Activated CD8-positive, alpha-beta memory T cell treated with anti-CD3 and anti-CD28 coated beads for 36 hours (primary cell): ENCODE data around the gene ALDOA. TPM values are rescaled to one million over a fixed set of nuclear protein-coding genes. Genes with fewer than 3 reads are reported as not detected.

Experiments
- CTCF ChIA-PET: fragments of 350-600 bp; sonication (Branson Sonifier 250); formaldehyde crosslinking; loops from one replicate; lab custom pipeline; 2021; ENCODE audit warnings: antibody characterized with exemption; lab: Charles Lee
- POLR2A ChIA-PET: fragments of 350-600 bp; sonication (Branson Sonifier 250); formaldehyde crosslinking; loops from one replicate; lab custom pipeline; 2021; ENCODE audit warnings: antibody characterized with exemption; lab: Charles Lee
- total RNA-seq, 2 experiments: library from RNA; stranded (reverse); gene quantifications; one replicate each; pipeline ENCODE4 v1.2.3, GENCODE V29; 2021

The ALDOA gene
- total RNA-seq, 2 experiments from 2014 or later: 2,600 to 2,646 TPM

DNA sequence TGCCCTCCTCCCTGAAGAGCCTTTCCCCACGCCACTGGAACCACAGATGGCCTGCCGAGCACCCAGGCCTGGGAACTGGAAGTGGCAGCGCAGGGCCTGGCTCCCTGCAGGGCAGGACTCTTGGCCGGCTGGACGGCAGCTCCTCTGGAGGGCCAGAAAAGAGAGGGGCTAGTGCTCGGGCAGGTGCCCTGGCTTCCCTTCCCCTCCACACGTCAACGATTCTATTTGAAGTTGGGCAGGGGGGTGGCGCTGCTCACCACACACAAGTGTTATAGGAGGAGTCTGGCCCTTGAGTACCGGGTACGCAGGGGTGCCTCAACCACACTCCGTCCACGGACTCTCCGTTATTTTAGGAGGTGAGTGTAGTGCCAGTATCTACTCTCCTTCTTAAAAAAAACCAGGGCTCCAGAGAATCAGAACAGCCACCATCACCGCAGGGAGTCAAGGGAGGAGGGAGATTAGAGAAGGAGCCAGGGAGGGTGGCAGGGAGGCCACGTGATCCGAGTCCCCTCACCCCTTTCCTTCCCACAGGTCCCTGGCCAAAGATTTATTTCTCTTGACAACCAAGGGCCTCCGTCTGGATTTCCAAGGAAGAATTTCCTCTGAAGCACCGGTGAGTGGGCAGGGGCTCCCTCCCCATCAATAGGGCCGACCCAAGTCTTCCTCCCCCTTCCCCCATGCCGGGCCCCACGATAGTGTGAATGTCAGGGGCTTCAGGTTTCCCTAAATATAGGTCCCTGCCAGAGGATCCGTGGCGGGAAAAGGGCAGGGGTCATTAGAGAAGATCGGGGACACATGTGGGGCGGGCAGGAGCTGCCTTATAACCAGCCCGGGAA, 1.4 kb upstream of the ALDOA start:
- POLR2A ChIA-PET: interaction anchor here (0.6 to 3.2 kb wide), 7 partner anchors 11 to 306 kb away, joined by 3 to 28 read pairs (median 4); partner anchors contain the start of genes PAGR1, PPP4C and TBX6

DNA sequence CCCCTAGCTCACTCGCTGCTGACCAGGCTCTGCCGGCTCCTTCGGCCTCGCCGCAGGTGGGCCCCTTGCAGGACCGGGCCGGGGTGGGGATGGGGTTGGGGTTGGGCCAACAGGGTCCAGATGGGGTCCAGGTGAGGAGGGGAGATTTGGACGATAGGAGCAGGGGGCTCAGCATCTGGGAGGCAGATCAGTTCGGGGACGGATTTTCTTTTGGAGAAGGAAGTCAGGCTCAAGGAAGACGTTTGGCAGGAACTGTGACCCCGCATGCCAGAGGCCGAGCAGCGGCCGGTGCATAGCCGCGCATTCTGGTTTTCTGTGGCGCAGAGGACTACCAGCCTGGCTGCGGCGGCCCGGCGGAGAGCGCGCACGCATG, 845 bp upstream of the ALDOA start:
- ChIA-PET CTCF (interaction anchor here (0.6 to 2.3 kb wide), 4 partner anchors 9 to 123 kb away, joined by 3 to 9 read pairs (median 4); partner anchors contain the start of gene TBX6), POLR2A (interaction anchor here (0.5 to 3.2 kb wide), 9 partner anchors 9 to 305 kb away, joined by 4 to 28 read pairs (median 5); partner anchors contain the start of genes PPP4C, TAOK2 and TBX6)

More for the DNA sequence above, 1.4 kb upstream of the ALDOA start:
- CTCF ChIA-PET: interaction anchor here (0.6 to 2.3 kb wide), 8 partner anchors 9 to 363 kb away, joined by 3 to 9 read pairs (median 3); partner anchors contain the start of genes PPP4C and TBX6

DNA sequence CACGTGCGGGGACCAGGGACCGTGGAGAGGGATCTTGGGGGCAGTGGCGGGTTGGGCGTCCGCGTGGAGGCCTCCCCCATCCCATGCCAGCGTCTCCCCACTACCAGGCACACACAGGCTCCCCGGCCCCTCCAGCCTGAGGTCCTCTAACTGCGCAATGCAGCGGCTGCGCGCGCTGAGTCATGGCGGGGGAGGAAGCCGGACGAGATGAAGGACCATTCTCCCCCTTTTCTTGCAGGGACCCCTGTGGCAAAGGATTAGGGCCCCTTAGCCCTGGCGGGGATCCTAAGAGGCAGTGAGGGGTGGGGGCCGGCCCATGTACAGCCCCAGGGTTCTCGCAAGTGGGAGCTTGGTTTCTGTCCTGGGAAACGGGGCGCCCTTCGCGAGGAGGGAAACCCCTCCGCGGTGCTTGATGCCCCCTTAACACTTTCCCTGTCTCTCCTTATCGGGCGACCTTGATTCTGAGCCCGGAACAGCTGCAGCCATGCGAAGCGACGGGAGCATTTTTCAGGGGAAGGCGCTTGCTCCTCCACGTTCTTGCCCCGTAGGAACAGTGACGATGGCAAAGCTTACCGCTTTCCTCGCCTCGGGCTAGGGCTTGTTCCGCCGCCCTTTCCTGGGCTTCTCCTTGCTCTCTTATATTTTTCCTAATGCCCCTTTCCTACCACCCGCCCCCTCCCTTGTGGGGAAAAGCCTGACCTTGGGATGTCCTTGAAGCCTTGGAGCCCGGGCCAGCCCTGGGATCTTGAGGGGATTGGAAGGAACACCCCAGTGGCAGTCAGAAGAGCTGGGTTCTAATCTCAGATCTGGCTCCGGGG, 592 bp downstream of the ALDOA start:
- ChIA-PET POLR2A (interaction anchor here (0.9 to 3.2 kb wide), 11 partner anchors 10 to 259 kb away, joined by 3 to 28 read pairs (median 5); partner anchors contain the start of genes ASPHD1, PPP4C, TAOK2 and TBX6), CTCF (interaction anchor here (0.6 to 2.3 kb wide), 6 partner anchors 9 to 375 kb away, joined by 3 to 10 read pairs (median 3); partner anchors contain the start of gene TBX6)

GRCh38 chr16:30066761-30067583, 1.4 kb downstream of the ALDOA start:
- ChIA-PET POLR2A (interaction anchor here (1.1 to 3.2 kb wide), 3 partner anchors 10 to 119 kb away, joined by 3 to 28 read pairs (median 6); partner anchors contain the start of genes PPP4C and TBX6), CTCF (interaction anchor here (0.6 to 2.1 kb wide), 3 partner anchors 14 to 376 kb away, joined by 3 to 10 read pairs (median 3); partner anchors contain the start of gene TBX6)

DNA sequence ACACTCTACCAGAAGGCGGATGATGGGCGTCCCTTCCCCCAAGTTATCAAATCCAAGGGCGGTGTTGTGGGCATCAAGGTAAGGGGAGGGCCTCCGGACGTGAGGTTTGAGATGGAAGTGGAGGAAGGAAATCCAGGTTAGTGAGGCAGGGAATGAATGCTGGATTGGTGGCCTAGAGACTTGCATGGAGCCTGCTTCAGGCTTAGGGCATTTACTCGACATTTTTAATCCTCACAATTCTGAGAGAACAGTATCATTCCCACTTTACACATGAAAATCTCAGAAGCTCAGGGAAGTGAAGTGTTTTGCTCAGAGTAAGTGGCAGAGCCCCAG, 2.0 kb downstream of the ALDOA start:
- POLR2A ChIA-PET: interaction anchor here (1.4 to 3.2 kb wide), 2 partner anchors 9 to 25 kb away, joined by 6 to 28 read pairs; partner anchors contain the start of genes PPP4C and TBX6
- CTCF ChIA-PET: interaction anchor here (2.1 kb wide), 1 partner anchor 24 kb away, joined by 10 read pairs; the partner anchor contains the start of gene TBX6

GRCh38 chr16:30068333-30068732, 2.8 kb downstream of the ALDOA start:
- POLR2A ChIA-PET: interaction anchor here (0.6 kb wide), 1 partner anchor 12 kb away, joined by 5 read pairs; no protein-coding TSS in a partner anchor
- CTCF ChIA-PET: interaction anchor here (0.6 to 2.1 kb wide), 3 partner anchors 23 to 87 kb away, joined by 3 to 10 read pairs (median 5); partner anchors contain the start of gene TBX6

DNA sequence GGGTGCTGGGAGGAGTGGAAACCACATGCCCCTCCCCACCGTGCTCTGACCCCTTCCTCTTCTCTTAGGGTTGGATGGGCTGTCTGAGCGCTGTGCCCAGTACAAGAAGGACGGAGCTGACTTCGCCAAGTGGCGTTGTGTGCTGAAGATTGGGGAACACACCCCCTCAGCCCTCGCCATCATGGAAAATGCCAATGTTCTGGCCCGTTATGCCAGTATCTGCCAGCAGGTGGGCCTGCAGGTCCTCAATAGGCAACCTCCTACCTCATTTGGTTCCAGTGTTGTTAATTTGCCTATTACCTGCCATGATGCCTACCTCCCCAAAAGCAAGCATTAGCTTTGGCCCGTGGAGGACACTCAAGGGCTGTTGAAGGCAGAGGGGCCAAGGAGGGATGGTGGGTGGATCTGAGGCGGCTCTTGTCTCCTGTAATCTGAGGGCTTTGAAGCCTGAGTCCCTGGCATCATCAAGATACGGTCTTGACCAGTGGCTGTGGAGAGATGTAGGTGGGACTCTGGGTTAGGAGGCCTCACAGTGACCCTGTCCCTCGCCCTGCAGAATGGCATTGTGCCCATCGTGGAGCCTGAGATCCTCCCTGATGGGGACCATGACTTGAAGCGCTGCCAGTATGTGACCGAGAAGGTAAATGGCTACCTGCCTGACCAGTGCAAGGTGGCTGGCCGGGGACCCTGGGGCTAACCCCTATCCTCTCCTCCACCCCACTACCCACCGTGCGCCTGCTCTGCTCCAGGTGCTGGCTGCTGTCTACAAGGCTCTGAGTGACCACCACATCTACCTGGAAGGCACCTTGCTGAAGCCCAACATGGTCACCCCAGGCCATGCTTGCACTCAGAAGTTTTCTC, 3.4 kb downstream of the ALDOA start:
- ChIA-PET CTCF (interaction anchor here (0.6 to 1.1 kb wide), 2 partner anchors 23 to 86 kb away, joined by 3 to 5 read pairs; partner anchors contain the start of gene TBX6), POLR2A (interaction anchor here (0.6 kb wide), 2 partner anchors 12 to 113 kb away, joined by 5 to 7 read pairs; no protein-coding TSS in a partner anchor)

DNA sequence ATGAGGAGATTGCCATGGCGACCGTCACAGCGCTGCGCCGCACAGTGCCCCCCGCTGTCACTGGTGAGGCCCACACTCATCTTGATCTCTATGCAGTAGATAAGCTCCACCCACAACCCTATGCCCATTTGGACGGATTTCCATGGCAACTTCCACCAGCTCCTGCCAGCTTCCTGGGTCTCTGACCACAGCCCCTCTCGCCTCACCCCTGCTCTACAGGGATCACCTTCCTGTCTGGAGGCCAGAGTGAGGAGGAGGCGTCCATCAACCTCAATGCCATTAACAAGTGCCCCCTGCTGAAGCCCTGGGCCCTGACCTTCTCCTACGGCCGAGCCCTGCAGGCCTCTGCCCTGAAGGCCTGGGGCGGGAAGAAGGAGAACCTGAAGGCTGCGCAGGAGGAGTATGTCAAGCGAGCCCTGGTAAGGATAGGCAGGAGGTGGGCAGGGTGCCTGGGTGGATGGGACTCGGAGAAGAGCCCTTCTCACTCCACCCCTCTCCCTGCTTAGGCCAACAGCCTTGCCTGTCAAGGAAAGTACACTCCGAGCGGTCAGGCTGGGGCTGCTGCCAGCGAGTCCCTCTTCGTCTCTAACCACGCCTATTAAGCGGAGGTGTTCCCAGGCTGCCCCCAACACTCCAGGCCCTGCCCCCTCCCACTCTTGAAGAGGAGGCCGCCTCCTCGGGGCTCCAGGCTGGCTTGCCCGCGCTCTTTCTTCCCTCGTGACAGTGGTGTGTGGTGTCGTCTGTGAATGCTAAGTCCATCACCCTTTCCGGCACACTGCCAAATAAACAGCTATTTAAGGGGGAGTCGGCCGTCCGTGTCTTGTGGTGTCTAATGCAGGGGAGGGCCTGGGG, 4.3 kb downstream of the ALDOA start:
- POLR2A ChIA-PET: interaction anchor here (0.7 kb wide), 1 partner anchor 269 kb away, joined by 3 read pairs; no protein-coding TSS in a partner anchor
- CTCF ChIA-PET: no interaction called here

GRCh38 chr16:30070490-30070889, 4.9 kb downstream of the ALDOA start:
- POLR2A ChIA-PET: interaction anchor here (0.7 kb wide), 1 partner anchor 270 kb away, joined by 3 read pairs; no protein-coding TSS in a partner anchor
- CTCF ChIA-PET: no interaction called here

GRCh38 chr16:30075503-30076275, 10.1 kb downstream of the ALDOA start, which contains the start of gene PPP4C:
Gene PPP4C (plus strand): TSS chr16:30075994. CDS start chr16:30076378, 384 bp downstream.
- ChIA-PET CTCF (interaction anchor here (0.7 to 3.1 kb wide), 5 partner anchors 10 to 20 kb away, joined by 3 to 25 read pairs (median 3); partner anchors contain the start of gene TBX6), POLR2A (interaction anchor here (1.0 to 5.0 kb wide), 4 partner anchors 10 to 17 kb away, joined by 3 to 28 read pairs (median 3); partner anchors contain the start of genes ALDOA and TBX6)

DNA sequence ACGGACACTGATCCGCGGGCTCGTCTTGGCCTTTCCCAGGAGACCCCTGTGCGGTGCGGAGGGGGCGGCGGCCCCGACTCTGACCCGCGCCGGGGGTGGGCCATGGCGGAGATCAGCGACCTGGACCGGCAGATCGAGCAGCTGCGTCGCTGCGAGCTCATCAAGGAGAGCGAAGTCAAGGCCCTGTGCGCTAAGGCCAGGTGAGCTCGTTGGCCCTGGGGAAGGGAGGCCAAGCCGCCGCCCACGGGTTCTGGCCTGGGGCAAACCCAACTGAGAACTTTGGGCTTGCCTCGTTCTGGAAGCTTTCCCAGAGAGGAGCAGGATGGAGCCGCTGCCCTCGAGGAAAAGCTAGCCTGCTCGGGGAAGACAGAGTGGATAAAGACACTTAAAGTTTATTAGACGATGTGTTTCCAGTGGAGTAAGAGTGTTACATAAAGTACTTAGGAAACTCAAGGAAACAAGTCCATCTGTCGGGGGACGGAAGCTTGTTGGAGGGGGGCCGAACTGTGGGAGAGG, 10.8 kb downstream of the ALDOA start:
- CTCF ChIA-PET: interaction anchor here (0.6 to 3.1 kb wide), 6 partner anchors 11 to 582 kb away, joined by 3 to 25 read pairs (median 3); partner anchors contain the start of genes FBRS and TBX6

DNA sequence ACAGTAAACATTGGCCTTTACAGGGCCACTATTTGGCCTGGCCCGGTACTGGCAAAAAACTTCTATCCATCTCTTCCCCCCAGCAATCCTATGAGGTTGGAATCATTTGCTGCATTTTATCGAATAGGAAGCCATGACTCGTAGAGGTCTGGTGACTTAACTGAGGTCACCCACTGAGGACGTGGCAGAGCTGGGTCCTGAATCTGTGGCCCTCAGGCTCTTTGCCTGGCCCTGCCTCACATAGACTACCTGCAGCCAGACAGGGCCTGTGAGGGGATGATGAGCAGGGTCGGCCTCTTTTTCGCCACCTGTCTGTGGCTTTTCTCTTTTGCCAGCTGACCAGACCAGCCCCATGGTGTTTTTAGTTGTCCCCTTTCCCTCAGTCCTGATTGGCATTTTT, 12.1 kb downstream of the ALDOA start:
- ChIA-PET CTCF (interaction anchor here (0.8 to 3.1 kb wide), 3 partner anchors 13 to 15 kb away, joined by 3 to 25 read pairs (median 4); partner anchors contain the start of gene TBX6), POLR2A (interaction anchor here (0.6 to 5.0 kb wide), 3 partner anchors 12 to 369 kb away, joined by 4 to 28 read pairs (median 12); partner anchors contain the start of genes ALDOA and TBX6)

More for the DNA sequence above, 10.8 kb downstream of the ALDOA start:
- POLR2A ChIA-PET: interaction anchor here (1.0 to 5.0 kb wide), 3 partner anchors 10 to 16 kb away, joined by 3 to 28 read pairs (median 3); partner anchors contain the start of genes ALDOA and TBX6

DNA sequence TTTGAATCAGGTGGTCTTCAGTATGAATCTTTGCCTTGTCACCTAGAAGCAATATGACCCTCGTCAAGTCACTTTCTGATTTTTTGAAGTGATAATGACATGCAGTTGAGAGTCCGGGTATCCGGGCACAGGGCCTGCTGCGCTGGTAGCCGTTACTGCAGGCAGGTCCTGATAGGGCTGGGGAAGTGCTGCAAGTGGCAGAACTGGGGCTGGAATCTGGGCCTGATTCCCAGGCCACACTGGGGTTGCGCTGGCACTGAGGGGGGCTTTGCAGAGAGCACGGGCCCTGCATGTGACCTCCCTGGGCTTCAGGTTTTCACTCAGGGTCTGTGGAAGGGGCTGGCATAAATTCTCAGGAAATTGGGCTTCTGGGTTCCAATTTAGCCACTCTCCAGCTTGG, 13.2 kb downstream of the ALDOA start:
- CTCF ChIA-PET: interaction anchor here (1.3 to 3.1 kb wide), 3 partner anchors 11 to 24 kb away, joined by 3 to 25 read pairs (median 4); partner anchors contain the start of gene TBX6
- POLR2A ChIA-PET: interaction anchor here (1.3 to 5.0 kb wide), 3 partner anchors 11 to 13 kb away, joined by 3 to 28 read pairs (median 4); partner anchors contain the start of genes ALDOA and TBX6

- POLR2A ChIA-PET: interaction anchor here (1.3 kb wide), 1 partner anchor 11 kb away, joined by 3 read pairs; no protein-coding TSS in a partner anchor
- CTCF ChIA-PET: interaction anchor here (1.0 to 1.4 kb wide), 2 partner anchors 13 to 24 kb away, joined by 3 read pairs; partner anchors contain the start of gene TBX6
Measured at GRCh38 chr16:30079480-30079879, 13.9 kb downstream of the ALDOA start.
